Activated CD8-positive, alpha-beta memory T cell treated with anti-CD3 and anti-CD28 coated beads, Interleukin-2, amount 50 U/mL, for 4 hours (primary cell): ENCODE data around the gene NKX3-2.
"Not testable (repeated sequence)": the region's sequence is repeated elsewhere in the genome, so short reads cannot be mapped to it uniquely, and the experiment has no call there.

Source experiments
- DNase-seq: peaks from one replicate; pipeline ENCODE4 v3.0.0-alpha.2; 2020

Gene NKX3-2

GRCh38 chr4:13543839-13544605 is at the start of gene NKX3-2:
NKX3-2 (minus strand) TSS chr4:13544508; CDS start chr4:13544414, 94 bp downstream.
- DNase-seq: no peak

- no peak for DNase-seq
These were observed 47.9 kb upstream of the NKX3-2 start for GRCh38 chr4:13592220-13592619.

- DNase-seq: no peak
These were observed 46.5 kb upstream of the NKX3-2 start for GRCh38 chr4:13590766-13591165.

- DNase-seq: no peak
These were observed 44.6 kb upstream of the NKX3-2 start for GRCh38 chr4:13588954-13589353.

- DNase-seq: no peak
These were observed 40.2 kb upstream of the NKX3-2 start for GRCh38 chr4:13584481-13584880.

GRCh38 chr4:13580036-13580435 is 35.7 kb upstream of the NKX3-2 start:
- DNase-seq: no peak

GRCh38 chr4:13577660-13578059 is 33.4 kb upstream of the NKX3-2 start:
- no peak for DNase-seq

- DNase-seq: no peak
These were observed 26.6 kb upstream of the NKX3-2 start for GRCh38 chr4:13570916-13571315.

GRCh38 chr4:13567125-13567524 is 22.8 kb upstream of the NKX3-2 start:
- DNase-seq: no peak

GRCh38 chr4:13562876-13563275 is 18.6 kb upstream of the NKX3-2 start:
- no peak for DNase-seq

- DNase-seq: no peak
These were observed 17.4 kb upstream of the NKX3-2 start for GRCh38 chr4:13561673-13562072.

- DNase-seq: not testable (repeated sequence)
These were observed 15.8 kb upstream of the NKX3-2 start for GRCh38 chr4:13560111-13560510.

GRCh38 chr4:13559413-13559812 is 15.1 kb upstream of the NKX3-2 start:
- no peak for DNase-seq

- DNase-seq: no peak
These were observed 14.6 kb upstream of the NKX3-2 start for GRCh38 chr4:13558881-13559280.

- no peak for DNase-seq
These were observed 11.0 kb upstream of the NKX3-2 start for GRCh38 chr4:13555325-13555724.

GRCh38 chr4:13553081-13553480 is 8.8 kb upstream of the NKX3-2 start:
- no peak for DNase-seq

GRCh38 chr4:13548984-13549546 is 4.8 kb upstream of the NKX3-2 start:
- peak; percentile 83 for DNase-seq

GRCh38 chr4:13548059-13548983 is 4.0 kb upstream of the NKX3-2 start:
- no peak for DNase-seq

GRCh38 chr4:13547485-13548041 is 3.3 kb upstream of the NKX3-2 start:
- DNase-seq: no peak

- no peak for DNase-seq
These were observed 2.7 kb upstream of the NKX3-2 start for GRCh38 chr4:13546941-13547484.

GRCh38 chr4:13546142-13546940 is 2.0 kb upstream of the NKX3-2 start:
- no peak for DNase-seq

GRCh38 chr4:13545394-13545808 is 1.1 kb upstream of the NKX3-2 start:
- DNase-seq: no peak
